GM12878 (cell line): ENCODE data around the gene SNPH. TPM values are rescaled to one million over a fixed set of nuclear protein-coding genes. Genes with fewer than 3 reads are reported as not detected.

Experiments
- ATAC-seq: fragments of 200-7000 bp; cut with Tn5 transposase; 3 replicates; pipeline ENCODE4 v1.9.1; 2020; ENCODE audit warnings: mild to moderate bottlenecking, moderate library complexity
- BruUV-seq: library from RNA; stranded (reverse); fragments of 400-500 nt; replicated peaks from 2 replicates; lab custom pipeline; 2021; lab: Mats Ljungman, UMichigan
- CTCF ChIA-PET: fragments of 300-600 bp; sonication (Branson Sonifier 250); formaldehyde crosslinking; extraction: SDS; loops from one replicate; lab custom pipeline; 2021; ENCODE audit warnings: inconsistent platforms; lab: Yijun Ruan, JAX
- POLR2A ChIA-PET: fragments of 350-600 bp; formaldehyde crosslinking; extraction: SDS; loops from one replicate; lab custom pipeline; 2021; ENCODE audit warnings: inconsistent platforms; lab: Charles Lee
- RAD21 ChIA-PET: fragments of 300-600 bp; sonication (Branson Sonifier 250); formaldehyde crosslinking; loops from one replicate; lab custom pipeline; 2023; ENCODE audit warnings: antibody characterized with exemption; ENCODE audit not compliant: unreplicated experiment; lab: Charles Lee
- SMC1A ChIA-PET: fragments of 300-600 bp; sonication (Branson Sonifier 250); formaldehyde crosslinking; loops from one replicate; lab custom pipeline; 2023; ENCODE audit not compliant: unreplicated experiment, uncharacterized antibody; lab: Charles Lee
- DNase-seq: peaks from one replicate; pipeline ENCODE4 v3.0.0-alpha.2; 2011; ENCODE audit warnings: low read depth, low spot score
- FAIRE-seq: peaks from 3 replicates; lab custom pipeline; 2011; peaks lifted over from hg19 to GRCh38; lab: Jason Lieb, UNC
- H2AFZ ChIP-seq: 2 replicates; pipeline ENCODE4 v1.6.0; 2011; ENCODE audit warnings: low read depth, low read length, control low read depth; ENCODE audit not compliant: control insufficient read depth
- H3K27ac ChIP-seq: 2 replicates; pipeline ENCODE4 v1.5.1; 2011; ENCODE audit warnings: control low read depth; ENCODE audit not compliant: control insufficient read depth, insufficient read depth
- H3K27me3 ChIP-seq, 2 experiments: replicated peaks in 1 of 2; 2 replicates each; pipeline versions ENCODE4 v1.6.0 to v1.6.1; 2011; ENCODE audit warnings: low read length in 1 of 2; ENCODE audit not compliant: control insufficient read depth in 2 of 2, insufficient read depth in 2 of 2
- H3K36me3 ChIP-seq, 2 experiments: 2 replicates each; pipeline ENCODE4 v1.5.1; 2011; ENCODE audit warnings: low read length in 1 of 2; ENCODE audit not compliant: control insufficient read depth in 2 of 2, insufficient read depth in 2 of 2
- H3K4me1 ChIP-seq: 2 replicates; pipeline ENCODE4 v1.6.1; 2011; ENCODE audit warnings: mild to moderate bottlenecking, low read length, moderate library complexity, mixed read lengths; ENCODE audit not compliant: control insufficient read depth, insufficient read depth
- H3K4me2 ChIP-seq: 2 replicates; pipeline ENCODE4 v1.6.0; 2011; ENCODE audit warnings: control low read depth; ENCODE audit not compliant: control insufficient read depth, insufficient read depth
- H3K4me3 ChIP-seq: fragments of 200-600 bp; sonication (generic); 2 replicates; pipeline ENCODE4 v1.5.1; 2016
- H3K79me2 ChIP-seq: 2 replicates; pipeline ENCODE4 v1.6.0; 2011; ENCODE audit warnings: low read length; ENCODE audit not compliant: control insufficient read depth, insufficient read depth
- H3K9ac ChIP-seq: 2 replicates; pipeline ENCODE4 v1.8.0; 2011; ENCODE audit warnings: low read length, control low read depth, mixed read lengths; ENCODE audit not compliant: control insufficient read depth, insufficient read depth
- H3K9me3 ChIP-seq: replicated peaks from 3 replicates; pipeline ENCODE4 v1.5.1; 2011; ENCODE audit warnings: mild to moderate bottlenecking, low read length; ENCODE audit not compliant: control insufficient read depth, insufficient read depth
- H4K20me1 ChIP-seq: 2 replicates; pipeline ENCODE4 v1.6.0; 2011; ENCODE audit not compliant: control insufficient read depth, insufficient read depth
- E2F8 ChIP-seq: fragments of 450-650 bp; IDR thresholded peaks from 2 replicates; pipeline ENCODE4 v1.6.1; 2018; ENCODE audit warnings: mild to moderate bottlenecking, low read depth, moderate library complexity; ENCODE audit not compliant: partially characterized antibody
- HSF1 ChIP-seq: fragments of 150-350 bp; IDR thresholded peaks from 2 replicates; pipeline ENCODE4 v1.6.1; 2014; ENCODE audit warnings: mild to moderate bottlenecking, low read depth, low read length
- MXI1 ChIP-seq: fragments of 150-350 bp; IDR thresholded peaks from 2 replicates; pipeline ENCODE4 v1.6.1; 2011; ENCODE audit warnings: low read depth, mild to moderate bottlenecking, inconsistent platforms, low read length, improper control_type of control experiment
- NFIC ChIP-seq: IDR thresholded peaks from 2 replicates; pipeline ENCODE4 v1.6.1; 2012; ENCODE audit warnings: low read depth, mild to moderate bottlenecking, inconsistent platforms, low read length, moderate library complexity
- RAD21 ChIP-seq: IDR thresholded peaks from 2 replicates; pipeline ENCODE4 v1.6.1; 2011; ENCODE audit warnings: mild to moderate bottlenecking, low read depth, low read length, moderate library complexity; ENCODE audit not compliant: insufficient read depth
- REST ChIP-seq: IDR thresholded peaks from 2 replicates; pipeline ENCODE4 v1.6.1; 2012; ENCODE audit warnings: mild to moderate bottlenecking, low read depth, low read length
- SUPT20H ChIP-seq: IDR thresholded peaks from 2 replicates; pipeline ENCODE4 v1.6.1; 2011; ENCODE audit warnings: low read depth, mild to moderate bottlenecking, low read length, moderate library complexity, borderline replicate concordance; ENCODE audit not compliant: control insufficient read depth
- TBL1XR1 ChIP-seq: IDR thresholded peaks from 2 replicates; pipeline ENCODE4 v1.6.1; 2012; ENCODE audit warnings: low read depth, low read length, improper control_type of control experiment
- ZNF24 ChIP-seq: fragments of 450-650 bp; IDR thresholded peaks from 2 replicates; pipeline ENCODE4 v1.6.1; 2017; ENCODE audit warnings: antibody characterized with exemption, mild to moderate bottlenecking
- WGBS: methylation state at CpG from one replicate; pipeline ENCODE4 v1.1.6; 2016; ENCODE audit warnings: low lambda C conversion rate; ENCODE audit not compliant: insufficient replicate concordance, insufficient coverage; ENCODE audit errors: missing lambda C conversion rate; 5-methylcytosine and 5-hydroxymethylcytosine counted together
- in situ Hi-C: fragments of 300-500 bp; cut with MboI; formaldehyde crosslinking; loops from 9 replicates; pipeline ENCODE4 v1.14.3; 2018; ENCODE audit warnings: mixed read lengths
- intact Hi-C: fragments of 100-400 bp; cut with micrococcal nuclease; formaldehyde crosslinking; loops from one replicate; pipeline ENCODE4 v1.14.2; 2022; ENCODE audit not compliant: unreplicated experiment
- polyA plus RNA-seq, 11 experiments: library from polyadenylated mRNA; depleted of rRNA in 4 of 11; unstranded in 6 of 11; stranded (reverse) in 5 of 11; fragments of >200 nt; fragmentation: Nextera tagmentation in 4 of 11; fragmentation: Illumina TruSeq in 1 of 11; extraction: Ambion mirVana in 4 of 11; extraction: Trizol in 1 of 11; gene quantifications; 1 replicate in 1 of 11; 2 replicates in 10 of 11; pipeline versions ENCODE4 v1.2.1 to v1.2.3, GENCODE V29; 2011 to 2016; ENCODE audit warnings: inconsistent platforms in 2 of 11, missing spikeins in 2 of 11, low read depth in 1 of 11
- total RNA-seq, 4 experiments: library from RNA; depleted of rRNA in 3 of 4; stranded (reverse); fragments of >200 nt in 3 of 4; fragmentation: Illumina TruSeq in 1 of 4; extraction: Trizol in 1 of 4; gene quantifications; 2 replicates each; pipeline versions ENCODE4 v1.2.1 to v1.2.3, GENCODE V29; 2013 to 2021

The SNPH gene
- total and polyA plus RNA-seq, 10 of the 15 experiments (the other 5 are each of a cell fraction or from before 2014, with no cell fraction given) = 0.02 to 0.45 (median 0.34) TPM; not detected in 2

GRCh38 chr20:1252416-1252815 is 13.7 kb upstream of the SNPH start (continued):
- no peak for TF ChIP-seq SUPT20H
- no peak for TF ChIP-seq ZNF24
- TF ChIP-seq REST = no peak

GRCh38 chr20:1254254-1254653 is 11.8 kb upstream of the SNPH start:
- FAIRE-seq (no peak), ATAC-seq (no peak)
- H3K27ac ChIP-seq = no peak overlapping the region
- no peaks in the 10 kb centered on the region for H3K4me1 ChIP-seq
- SMC1A ChIA-PET = interaction anchor here (0.6 kb wide), 1 partner anchor 397 kb away, joined by 3 read pairs; no protein-coding TSS in a partner anchor
- H3K9ac ChIP-seq = no peak overlapping the region
- CTCF ChIA-PET = interaction anchor here (1.0 kb wide), 1 partner anchor 41 kb away, joined by 3 read pairs; no protein-coding TSS in a partner anchor
- BruUV-seq = no TSS peak
- no peaks in the 10 kb centered on the region for H4K20me1 ChIP-seq
- in situ Hi-C loops (no loop called here), intact Hi-C loops (no loop called here)
- no peaks in the 10 kb centered on the region for H3K79me2 ChIP-seq
- no peak for TF ChIP-seq MXI1
- no peak for TF ChIP-seq TBL1XR1
- no peak for TF ChIP-seq E2F8
- no peak for TF ChIP-seq NFIC
- TF ChIP-seq HSF1 = no peak
- TF ChIP-seq RAD21 = no peak
- TF ChIP-seq, all 136 proteins: peak for 0
- H3K9me3 ChIP-seq = no peaks in the 10 kb centered on the region
- no peak overlapping the region for H2AFZ ChIP-seq
- ChIA-PET RAD21 (interaction anchor here (0.7 kb wide), 1 partner anchor 147 kb away, joined by 3 read pairs; no protein-coding TSS in a partner anchor), POLR2A (no interaction called here)
- no peak overlapping the region for H3K4me2 ChIP-seq
- H3K4me3 ChIP-seq = no peak overlapping the region
- H3K36me3 ChIP-seq = no peaks in the 10 kb centered on the region
- DNase-seq = no peak
- 24% methylated on average over 2 of the region's 2 CpGs for WGBS
- no peaks in the 10 kb centered on the region; a peak in 2 of 4 replicates for H3K27me3 ChIP-seq
